GM21737 (cell line): Measurements from ENCODE around the gene CLEC18C.
"Not testable (repeated sequence)": the region's sequence is repeated elsewhere in the genome, so short reads cannot be mapped to it uniquely, and the experiment has no call there.

Experiments used
- ATAC-seq: cut with Tn5 transposase; IDR thresholded peaks from one replicate; pipeline ENCODE4 v1.9.1; 2021; ENCODE audit warnings: mild to moderate bottlenecking, moderate library complexity; ENCODE audit not compliant: unreplicated experiment

CLEC18C gene

GRCh38 chr16:70158261-70158939, 15.2 kb upstream of the CLEC18C start:
- no peak for ATAC-seq

DNA sequence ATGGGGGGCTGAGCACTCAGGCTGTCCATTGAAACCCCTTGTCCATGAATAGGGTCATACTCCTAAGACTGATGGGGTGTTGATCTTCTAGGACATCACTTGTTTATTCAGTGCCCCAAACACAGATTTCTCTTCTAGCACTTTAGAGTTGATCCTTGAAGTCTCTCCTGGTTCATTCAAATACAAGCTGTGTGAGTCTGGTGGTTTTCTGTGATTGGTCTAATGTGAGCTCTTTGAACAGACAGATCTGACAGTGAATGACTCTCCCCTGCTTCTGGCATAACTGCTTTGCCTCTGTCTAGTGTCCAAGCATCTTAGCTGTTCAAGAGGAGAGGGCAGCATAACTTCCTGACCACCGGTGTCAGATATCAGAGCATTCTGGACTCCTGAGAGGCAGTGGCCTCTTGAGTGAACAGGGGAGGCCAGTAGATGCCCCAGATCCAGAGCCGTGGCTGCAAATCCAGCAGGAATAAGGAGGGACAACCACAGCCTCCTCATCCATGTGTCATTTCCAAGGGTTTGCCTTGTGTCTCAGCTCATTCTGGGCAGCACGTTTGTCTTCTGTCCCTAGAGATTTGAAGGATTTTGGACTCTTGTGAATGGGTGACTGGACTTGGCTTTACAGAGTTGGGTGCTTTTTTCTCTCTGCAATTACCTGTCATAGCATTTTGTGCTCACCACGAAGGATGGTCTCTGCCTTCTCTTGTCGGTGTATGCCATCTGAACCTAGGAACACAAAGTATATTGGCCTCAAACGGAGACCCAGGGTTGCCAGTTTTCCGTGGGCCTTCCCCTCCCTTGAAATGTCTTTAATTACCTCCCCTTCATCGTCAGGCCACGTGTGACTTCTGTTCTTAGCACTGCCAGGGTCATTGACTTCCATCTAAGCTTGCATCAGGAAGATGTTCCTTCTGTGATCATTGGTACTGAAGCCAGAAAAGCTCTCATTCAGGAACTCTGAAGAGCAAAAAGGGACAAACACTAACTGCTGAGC, 13.9 kb upstream of the CLEC18C start:
- ATAC-seq, result no peak

DNA sequence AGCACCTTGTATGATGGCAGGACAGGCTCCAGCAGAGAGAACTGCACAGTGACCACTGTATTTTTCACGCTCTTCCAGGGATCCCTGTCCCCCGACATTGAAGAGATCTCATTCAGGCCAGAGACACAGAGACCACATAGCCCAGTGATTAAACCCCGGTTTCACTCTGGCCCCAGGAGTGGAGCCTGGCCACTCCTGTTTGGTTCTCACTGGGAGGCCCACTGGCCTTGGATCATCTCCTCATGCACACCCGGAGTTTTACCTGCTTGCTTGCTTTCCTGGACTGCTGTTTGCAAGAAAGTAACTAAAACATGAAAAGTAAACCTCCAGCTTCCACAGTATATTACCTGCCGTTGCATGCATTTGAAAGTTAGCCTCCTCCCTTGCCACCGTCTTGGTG, 13.2 kb upstream of the CLEC18C start:
- ATAC-seq, result no peak

DNA sequence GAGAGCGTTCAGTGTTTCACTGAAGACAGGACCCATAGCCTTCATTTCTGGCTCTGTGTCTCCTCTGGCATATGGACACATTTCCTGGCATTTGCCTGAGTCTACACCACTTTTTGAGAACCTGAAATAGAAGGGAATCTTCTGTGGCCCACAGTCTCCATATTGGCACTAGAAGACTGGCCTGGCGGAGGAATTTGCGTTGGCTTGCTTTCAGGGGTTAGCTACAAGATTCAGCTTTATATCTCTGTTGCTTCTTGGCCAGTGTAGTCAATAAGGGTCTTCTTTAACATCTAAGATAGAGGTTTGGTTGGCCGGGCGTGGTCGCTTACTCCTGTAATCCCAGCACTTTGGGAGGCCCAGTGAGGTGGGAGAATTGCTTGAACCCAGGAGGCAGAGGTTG, 12.8 kb upstream of the CLEC18C start:
- no peak for ATAC-seq

DNA sequence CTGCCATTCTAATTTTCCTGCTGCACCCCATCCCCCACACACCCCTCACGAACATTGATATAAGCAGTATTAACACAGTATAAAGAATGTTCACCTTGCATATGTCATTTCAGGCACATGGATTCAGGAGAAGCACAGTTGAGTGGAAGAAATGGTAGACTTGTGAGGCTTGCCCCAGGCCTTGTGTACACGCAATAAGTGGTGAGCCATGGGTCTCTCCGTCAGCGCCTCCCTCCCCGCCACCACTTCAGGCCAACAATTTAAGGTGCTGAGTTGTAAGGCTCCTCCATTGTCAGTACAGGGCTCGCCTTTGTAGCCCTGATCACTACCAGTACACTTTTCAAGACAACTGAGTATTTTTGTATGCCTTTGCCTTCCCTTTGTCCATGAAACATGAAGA, 12.2 kb upstream of the CLEC18C start:
- ATAC-seq, result no peak

DNA sequence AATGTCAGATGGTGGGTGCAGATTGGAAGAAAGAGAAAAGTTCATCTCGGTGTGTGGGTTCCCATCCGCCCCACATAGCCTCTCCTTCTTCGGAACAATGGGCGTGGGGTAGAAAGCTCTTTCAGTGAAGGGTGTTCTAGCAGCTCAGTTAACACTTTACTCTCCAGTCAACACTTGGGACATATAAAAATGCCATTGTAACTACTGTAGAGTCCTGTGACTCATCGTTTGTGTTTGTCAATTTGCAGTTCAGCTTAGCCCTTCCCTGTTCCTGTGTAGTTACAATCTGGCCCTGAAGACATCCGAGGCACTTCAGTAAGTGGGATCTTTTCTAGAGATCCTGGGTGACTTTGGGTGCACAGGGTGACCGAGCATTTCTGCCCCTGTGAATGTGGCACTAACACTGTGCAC, 11.5 kb upstream of the CLEC18C start:
- ATAC-seq, result no peak

GRCh38 chr16:70163596-70163995, 10.0 kb upstream of the CLEC18C start:
- no peak for ATAC-seq

DNA sequence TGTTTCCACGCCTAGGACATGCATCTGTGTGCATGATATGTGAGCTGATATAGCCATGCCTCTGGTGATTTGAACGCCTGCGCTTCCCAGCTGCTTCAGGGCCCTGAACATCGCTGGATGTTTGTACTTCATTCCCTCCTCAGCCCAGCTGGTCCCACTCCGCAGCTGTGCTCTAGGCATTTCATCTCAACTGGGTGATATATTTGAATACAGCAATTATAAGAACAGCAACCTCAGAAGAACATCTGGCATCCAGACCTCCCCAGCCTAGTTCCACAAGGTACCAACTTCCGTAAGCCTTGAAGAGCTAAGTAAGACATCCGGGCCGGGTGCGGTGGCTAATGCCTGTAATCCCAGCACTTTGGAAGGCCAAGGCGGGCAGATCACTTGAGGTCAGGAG, 6.9 kb upstream of the CLEC18C start:
- ATAC-seq, result not testable (repeated sequence)

DNA sequence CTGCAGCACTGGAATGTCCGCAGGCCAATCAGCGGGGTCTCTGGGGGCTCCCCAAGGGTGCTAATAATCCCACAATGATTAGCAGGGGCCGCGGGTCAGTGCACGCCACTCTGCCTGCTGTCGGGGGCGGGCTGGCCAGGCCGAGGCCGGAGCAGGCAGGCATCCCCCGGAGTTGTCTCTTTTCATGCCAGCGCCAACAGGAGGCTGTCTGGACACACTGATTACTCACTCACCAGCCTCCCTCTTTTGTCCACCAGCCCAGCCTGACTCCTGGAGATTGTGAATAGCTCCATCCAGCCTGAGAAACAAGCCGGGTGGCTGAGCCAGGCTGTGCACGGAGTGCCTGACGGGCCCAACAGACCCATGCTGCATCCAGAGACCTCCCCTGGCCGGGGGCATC, 329 bp downstream of the CLEC18C start:
- not testable (repeated sequence) for ATAC-seq

DNA sequence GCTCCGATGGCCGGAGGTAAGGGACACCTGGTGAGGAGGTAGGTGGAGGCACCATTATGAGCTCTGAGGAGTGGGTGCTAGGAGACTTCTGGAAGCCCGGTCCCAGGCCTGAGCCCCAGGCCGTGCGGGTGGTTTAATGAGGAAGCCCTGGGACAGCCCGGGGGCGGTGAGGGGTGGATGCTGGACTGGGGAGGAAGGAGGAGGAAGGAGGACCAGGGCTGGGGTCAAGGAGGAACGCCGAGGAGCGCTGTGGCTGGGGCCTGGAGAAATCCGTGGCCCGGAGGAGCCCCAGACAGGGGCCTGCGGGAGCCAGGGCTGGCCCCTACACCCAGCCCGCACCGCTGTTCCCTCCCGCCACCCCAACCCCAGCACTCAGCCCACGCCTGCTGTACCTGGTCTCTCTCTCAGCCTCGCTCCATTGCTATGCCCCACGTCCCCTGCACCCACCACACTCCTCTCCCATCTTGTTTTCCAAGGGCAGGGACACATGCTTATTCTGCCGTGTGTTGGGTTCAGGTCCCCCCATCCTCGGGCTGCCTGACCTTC, 873 bp downstream of the CLEC18C start:
- not testable (repeated sequence) for ATAC-seq

GRCh38 chr16:70187858-70188607, 14.4 kb downstream of the CLEC18C start:
- not testable (repeated sequence) for ATAC-seq

DNA sequence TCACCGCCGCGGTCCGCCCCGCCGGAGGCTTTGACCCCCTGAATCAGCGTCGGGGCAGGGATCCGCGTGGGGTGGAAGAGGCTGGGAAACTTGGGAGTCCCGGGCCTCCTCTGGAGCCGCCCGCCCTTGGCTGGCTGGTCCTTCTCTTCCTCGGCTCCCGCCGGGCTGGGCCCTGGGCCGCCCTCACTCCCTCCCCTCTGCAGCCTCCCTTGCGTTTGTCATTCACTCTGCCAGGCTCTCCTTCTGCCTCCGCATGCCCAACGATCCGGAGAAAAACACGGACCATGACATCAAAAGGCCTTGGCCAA, 15.0 kb downstream of the CLEC18C start:
- ATAC-seq, result not testable (repeated sequence)

DNA sequence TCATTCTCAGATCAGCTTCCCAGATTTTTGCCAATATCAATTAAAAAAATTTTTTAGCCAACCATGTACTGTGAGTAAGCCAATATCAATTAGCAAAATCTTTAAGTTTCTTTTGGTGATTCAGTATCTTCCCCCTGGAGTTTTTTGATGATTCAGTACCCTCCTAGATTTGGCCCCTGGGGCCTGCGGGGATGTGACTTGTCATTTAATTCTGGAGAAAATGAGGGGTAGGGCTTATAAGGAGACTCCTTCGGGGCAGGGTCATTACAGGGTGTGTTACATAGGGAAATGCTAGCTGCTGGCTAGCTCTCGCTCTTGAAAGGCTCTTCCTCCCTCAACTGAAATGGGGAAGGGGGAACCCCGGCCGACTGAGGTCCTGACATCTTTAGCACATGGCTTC, 17.0 kb downstream of the CLEC18C start:
- not testable (repeated sequence) for ATAC-seq

GRCh38 chr16:70196683-70197300, 23.2 kb downstream of the CLEC18C start:
- ATAC-seq, result not testable (repeated sequence)

DNA sequence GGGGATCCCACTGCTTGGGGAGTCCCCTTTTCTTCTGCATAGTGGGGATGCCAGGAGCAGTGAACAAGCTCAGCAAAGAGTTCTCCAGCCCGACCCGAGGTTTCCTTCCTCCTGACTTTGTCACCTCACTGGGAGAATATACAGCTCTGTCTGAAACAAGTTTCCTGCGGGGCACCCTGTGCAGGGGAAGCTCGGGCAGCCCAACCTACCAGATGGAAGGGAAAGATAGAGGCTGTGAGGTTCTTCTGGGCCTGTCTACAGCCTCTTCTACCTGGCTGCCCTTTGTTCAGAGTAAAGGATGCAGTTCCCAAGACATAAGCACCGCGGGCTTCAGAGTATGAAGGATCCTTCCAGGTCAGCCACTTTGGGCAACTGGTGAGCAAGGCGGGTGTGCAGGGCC, 24.0 kb downstream of the CLEC18C start:
- not testable (repeated sequence) for ATAC-seq

GRCh38 chr16:70198230-70198629, 24.6 kb downstream of the CLEC18C start:
- ATAC-seq, result not testable (repeated sequence)

DNA sequence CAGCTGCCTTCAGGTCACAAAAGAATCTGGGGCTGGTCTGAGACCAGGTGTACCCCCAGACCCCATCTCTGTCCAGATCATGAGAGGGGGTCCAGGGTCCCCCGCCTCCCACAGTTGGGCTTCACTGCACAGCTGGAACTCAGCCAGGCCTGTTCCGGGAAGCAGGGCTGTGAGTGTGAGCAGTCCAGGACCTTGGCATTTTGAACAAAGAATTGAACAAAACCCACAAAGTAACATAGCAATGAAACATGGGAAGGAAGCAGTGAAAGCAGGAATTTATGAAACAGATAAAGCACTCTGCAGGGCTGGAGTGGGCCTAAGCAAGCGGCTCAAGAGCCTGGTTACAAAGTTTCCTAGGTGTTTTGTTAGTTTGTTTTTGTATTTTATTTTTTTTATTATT, 25.1 kb downstream of the CLEC18C start:
- ATAC-seq, result not testable (repeated sequence)

DNA sequence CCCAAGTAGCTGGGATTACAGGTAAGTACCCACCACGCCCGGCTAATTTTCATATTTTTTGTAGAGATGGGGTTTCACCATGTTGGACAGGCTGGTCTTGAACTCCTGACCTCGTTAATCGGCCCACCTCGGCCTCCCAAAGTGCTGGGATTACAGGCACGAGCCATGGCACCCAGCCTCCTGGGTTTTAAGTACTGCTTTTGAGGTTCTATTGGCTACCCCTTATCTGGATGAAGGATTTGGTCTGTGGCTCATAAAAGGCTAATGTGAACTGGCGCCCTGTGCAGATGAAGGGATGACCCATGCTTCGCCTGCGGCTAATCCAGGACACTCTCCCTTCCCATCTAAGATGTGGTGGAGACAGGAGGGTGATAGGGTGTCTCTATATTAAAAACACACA, 25.6 kb downstream of the CLEC18C start:
- ATAC-seq, result not testable (repeated sequence)

- ATAC-seq, result not testable (repeated sequence)
These were observed 26.5 kb downstream of the CLEC18C start for GRCh38 chr16:70200063-70200462.

DNA sequence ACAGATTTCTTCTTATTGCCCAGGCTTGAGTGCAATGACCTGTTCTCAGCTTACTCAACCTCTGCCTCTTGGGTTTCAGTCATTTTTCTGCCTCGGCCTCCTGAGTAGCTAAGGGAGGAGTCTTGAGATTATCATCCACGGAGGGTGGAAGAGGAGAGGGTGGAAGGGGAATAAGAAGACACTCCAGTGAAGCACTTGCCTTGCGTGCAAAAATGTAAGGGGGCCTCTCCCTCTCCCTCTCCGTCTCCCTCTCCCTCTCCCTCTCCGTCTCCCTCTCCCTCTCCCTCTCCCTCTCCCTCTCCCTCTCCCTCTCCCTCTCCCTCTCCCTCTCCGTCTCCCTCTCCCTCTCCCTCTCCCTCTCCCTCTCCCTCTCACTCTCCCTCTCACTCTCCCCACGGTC, 29.9 kb downstream of the CLEC18C start:
- not testable (repeated sequence) for ATAC-seq

DNA sequence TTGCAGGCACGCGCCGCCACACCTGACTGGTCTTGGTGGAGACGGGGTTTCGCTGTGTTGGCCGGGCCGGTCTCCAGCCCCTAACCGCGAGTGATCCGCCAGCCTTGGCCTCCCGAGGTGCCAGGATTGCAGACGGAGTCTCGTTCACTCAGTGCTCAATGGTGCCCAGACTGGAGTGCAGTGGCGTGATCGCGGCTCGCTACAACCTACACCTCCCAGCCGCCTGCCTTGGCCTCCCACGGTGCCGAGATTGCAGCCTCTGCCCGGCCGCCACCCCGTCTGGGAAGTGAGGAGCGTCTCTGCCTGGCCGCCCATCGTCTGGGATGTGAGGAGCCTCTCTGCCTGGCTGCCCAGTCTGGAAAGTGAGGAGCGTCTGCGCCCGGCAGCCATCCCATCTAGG, 30.4 kb downstream of the CLEC18C start:
- ATAC-seq, result not testable (repeated sequence)
